ENCODE measurements around the gene DBNL.

DNA sequence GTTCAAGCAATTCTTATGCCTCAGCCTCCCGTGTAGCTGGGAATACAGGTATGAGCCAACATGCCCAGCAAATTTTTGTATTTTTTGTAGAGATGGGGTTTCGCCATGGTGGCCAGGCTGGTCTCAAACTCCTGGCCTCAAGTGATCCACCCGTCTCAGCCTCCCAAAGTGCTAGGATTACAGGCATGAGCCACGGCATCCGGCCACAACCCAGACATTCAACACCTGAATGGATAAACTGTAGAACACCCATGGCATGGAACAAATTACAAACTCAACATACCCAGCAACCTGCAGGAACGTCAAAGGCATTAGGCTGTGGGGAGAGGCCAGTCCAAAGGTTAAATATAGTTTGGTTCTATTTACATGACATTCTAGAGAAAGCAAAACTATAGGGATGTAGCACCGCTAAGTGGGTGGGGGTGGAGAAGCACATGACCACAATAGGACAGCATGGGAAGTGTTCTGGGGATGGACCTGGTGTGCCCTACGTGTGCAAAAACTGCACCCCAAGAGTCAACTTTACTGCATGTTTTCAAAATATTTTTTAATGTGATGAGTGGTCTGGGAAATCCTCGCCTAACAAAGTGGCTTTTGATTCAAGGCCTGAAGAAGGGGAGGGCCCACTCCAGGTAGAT, 27.3 kb downstream of the DBNL start:
- TF ChIP-seq, protein P1, sequence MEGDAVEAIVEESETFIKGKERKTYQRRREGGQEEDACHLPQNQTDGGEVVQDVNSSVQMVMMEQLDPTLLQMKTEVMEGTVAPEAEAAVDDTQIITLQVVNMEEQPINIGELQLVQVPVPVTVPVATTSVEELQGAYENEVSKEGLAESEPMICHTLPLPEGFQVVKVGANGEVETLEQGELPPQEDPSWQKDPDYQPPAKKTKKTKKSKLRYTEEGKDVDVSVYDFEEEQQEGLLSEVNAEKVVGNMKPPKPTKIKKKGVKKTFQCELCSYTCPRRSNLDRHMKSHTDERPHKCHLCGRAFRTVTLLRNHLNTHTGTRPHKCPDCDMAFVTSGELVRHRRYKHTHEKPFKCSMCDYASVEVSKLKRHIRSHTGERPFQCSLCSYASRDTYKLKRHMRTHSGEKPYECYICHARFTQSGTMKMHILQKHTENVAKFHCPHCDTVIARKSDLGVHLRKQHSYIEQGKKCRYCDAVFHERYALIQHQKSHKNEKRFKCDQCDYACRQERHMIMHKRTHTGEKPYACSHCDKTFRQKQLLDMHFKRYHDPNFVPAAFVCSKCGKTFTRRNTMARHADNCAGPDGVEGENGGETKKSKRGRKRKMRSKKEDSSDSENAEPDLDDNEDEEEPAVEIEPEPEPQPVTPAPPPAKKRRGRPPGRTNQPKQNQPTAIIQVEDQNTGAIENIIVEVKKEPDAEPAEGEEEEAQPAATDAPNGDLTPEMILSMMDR (IDR thresholded peaks at IDR 0.05), result no peak
- TF ChIP-seq POLR2AphosphoS5 (IDR thresholded peaks at IDR 0.05; ENCODE audit: low read depth, low read length), result no peak
